ENCODE measurements around the gene FAM200B. TPM values are rescaled to one million over a fixed set of nuclear protein-coding genes. Genes with fewer than 3 reads are reported as not detected.

FAM200B gene
- total RNA-seq, 1 donor from 2014 or later = 28.5 TPM

- no peak for TF ChIP-seq CTCF (conservative IDR thresholded peaks at IDR 0.05; ENCODE audit: low read depth, low read length)
- DNase-seq (ENCODE audit: low read depth) = no peak
- H3K4me3 ChIP-seq (ENCODE audit: low read depth, low read length) = no peak overlapping the region
Observed at GRCh38 chr4:15704129-15704528, 22.5 kb downstream of the FAM200B start.

- H3K4me3 ChIP-seq (ENCODE audit: low read depth, low read length) = no peak overlapping the region
- TF ChIP-seq CTCF (conservative IDR thresholded peaks at IDR 0.05; ENCODE audit: low read depth, low read length) = no peak
- no peak for DNase-seq (ENCODE audit: low read depth)
Observed at GRCh38 chr4:15706646-15707362, 25.2 kb downstream of the FAM200B start.

- TF ChIP-seq CTCF (conservative IDR thresholded peaks at IDR 0.05; ENCODE audit: low read depth, low read length) = no peak
- DNase-seq (ENCODE audit: low read depth) = no peak
- no peak overlapping the region for H3K4me3 ChIP-seq (ENCODE audit: low read depth, low read length)
Observed at GRCh38 chr4:15707363-15707715, 25.7 kb downstream of the FAM200B start.

DNA sequence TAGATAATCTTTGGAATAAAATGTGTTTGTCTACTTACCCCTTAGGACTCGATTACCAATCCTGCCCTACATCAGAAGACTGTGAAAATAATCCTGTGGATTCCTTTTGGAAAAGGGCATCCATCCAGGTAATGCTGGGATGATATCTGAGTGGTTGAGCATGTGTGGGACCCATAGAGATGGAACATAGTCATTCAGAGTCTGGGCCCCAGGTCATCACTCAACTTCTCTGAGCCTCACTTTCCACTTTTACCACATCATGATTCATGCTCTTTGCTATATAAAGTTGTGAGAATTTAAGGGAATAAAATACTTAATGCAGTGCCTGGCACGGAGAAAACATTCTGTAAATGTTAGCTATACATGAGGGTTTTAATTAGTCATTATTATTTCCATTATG lies 30.1 kb downstream of the FAM200B start:
- DNase-seq (ENCODE audit: low read depth) = no peak
- TF ChIP-seq CTCF (conservative IDR thresholded peaks at IDR 0.05; ENCODE audit: low read depth, low read length) = no peak
- H3K4me3 ChIP-seq (ENCODE audit: low read depth, low read length) = no peak overlapping the region

GRCh38 chr4:15712214-15712613 lies 30.6 kb downstream of the FAM200B start:
- no peak overlapping the region for H3K4me3 ChIP-seq (ENCODE audit: low read depth, low read length)
- no peak for TF ChIP-seq CTCF (conservative IDR thresholded peaks at IDR 0.05; ENCODE audit: low read depth, low read length)
- no peak for DNase-seq (ENCODE audit: low read depth)

DNA sequence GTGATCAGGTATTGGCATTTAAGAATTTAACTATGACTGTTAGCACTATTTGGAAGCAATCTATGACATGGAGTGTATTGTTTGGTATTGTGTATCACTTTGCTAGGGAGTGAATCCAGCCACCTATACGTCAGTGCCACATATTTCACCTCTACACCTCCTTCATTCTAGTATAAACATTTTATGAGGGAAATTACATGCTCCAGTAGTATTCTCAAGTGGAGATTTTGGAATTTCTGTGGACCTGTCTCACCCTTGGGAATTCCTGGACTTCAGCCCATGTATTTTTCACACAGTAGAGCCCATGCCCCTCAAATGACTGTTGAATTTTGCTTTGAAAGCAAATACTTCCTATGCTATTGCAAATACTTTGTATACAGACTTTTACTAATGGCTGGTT lies 32.5 kb downstream of the FAM200B start:
- DNase-seq (ENCODE audit: low read depth) = no peak
- H3K4me3 ChIP-seq (ENCODE audit: low read depth, low read length) = no peak overlapping the region
- no peak for TF ChIP-seq CTCF (conservative IDR thresholded peaks at IDR 0.05; ENCODE audit: low read depth, low read length)

Measured in epithelial cell of proximal tubule (primary cell).